Stimulated activated CD4-positive, alpha-beta T cell treated with anti-CD3 and anti-CD28 coated beads, Interleukin-4, amount 100 ng/mL, for 24 hours (primary cell): ENCODE results near the gene ENOX1.
"Not testable (repeated sequence)": the region's sequence is repeated elsewhere in the genome, so short reads cannot be mapped to it uniquely, and the experiment has no call there.

ENCODE experiments used
- DNase-seq: peaks from one replicate; pipeline ENCODE4 v3.0.0-alpha.2; 2020

The ENOX1 gene

GRCh38 chr13:43180036-43180660 lies 606.6 kb downstream of the ENOX1 start:
- DNase-seq: no peak

DNA sequence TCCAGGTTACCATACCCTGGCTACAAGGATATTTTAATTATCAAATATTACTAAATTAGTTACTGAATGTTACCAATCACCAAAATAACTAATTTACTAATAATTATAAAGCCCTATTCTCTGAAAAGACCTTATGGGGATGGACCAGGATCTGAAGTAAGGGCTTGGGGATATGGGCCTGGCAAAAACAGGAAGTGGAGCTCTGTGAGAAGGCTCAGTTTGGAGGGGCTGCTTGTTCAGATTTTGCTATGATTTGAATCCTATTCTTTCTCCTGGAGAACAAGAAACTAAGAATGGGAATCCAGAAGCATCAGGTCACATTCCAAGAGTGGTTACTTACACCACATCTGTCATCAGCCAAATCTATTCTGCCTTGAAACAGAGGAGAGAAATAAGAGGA lies 615.3 kb downstream of the ENOX1 start:
- no peak for DNase-seq

DNA sequence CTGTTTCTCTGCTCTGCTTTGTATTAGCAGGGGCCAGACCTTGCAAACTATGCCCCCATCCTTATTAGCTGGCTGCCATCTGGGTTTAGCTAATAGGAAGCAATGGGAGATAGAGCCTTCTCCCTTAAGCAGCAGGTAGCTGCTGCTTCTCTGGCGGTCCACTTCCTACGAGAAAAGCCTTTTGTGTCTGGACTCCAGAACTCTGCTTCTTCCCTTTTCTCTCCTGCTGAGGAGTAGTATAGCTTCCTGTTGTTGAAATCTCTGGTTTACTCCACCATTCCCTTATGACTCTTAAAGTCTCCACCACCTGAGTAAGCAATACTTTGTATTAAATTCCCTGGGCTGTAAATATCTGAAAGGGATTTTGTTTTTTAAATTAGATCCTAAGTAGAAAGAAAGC lies 616.3 kb downstream of the ENOX1 start:
- no peak for DNase-seq

GRCh38 chr13:43168434-43168833 lies 618.3 kb downstream of the ENOX1 start:
- not testable (repeated sequence) for DNase-seq

DNA sequence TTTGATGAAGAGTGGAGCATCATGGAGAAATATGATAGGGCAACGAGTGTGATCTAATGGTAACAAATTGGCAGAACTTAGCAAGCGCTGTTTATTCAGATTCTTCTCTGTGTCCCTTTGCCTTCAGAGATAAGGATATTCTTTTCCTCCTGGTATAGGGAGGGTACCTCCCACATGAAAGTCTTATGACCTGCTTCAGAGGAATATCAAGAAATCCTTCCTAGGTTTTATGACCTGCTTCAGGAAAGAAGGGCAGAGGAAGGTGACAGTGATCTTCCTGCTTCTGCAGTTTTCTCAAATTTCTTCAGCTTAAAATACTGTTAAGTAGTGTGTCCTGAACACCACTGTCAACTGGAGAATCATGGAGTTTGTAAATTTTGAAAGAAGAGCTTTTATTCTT lies 619.0 kb downstream of the ENOX1 start:
- DNase-seq: no peak

- DNase-seq: no peak
These were observed 619.9 kb downstream of the ENOX1 start for GRCh38 chr13:43166644-43167457.
